Smooth muscle cell (in vitro differentiated cells): ENCODE measurements around the gene MIEF2. TPM values are rescaled to one million over a fixed set of nuclear protein-coding genes. Genes with fewer than 3 reads are reported as not detected.

Experiments used
- DNase-seq: peaks from one replicate; lab custom pipeline; 2025; ENCODE audit not compliant: unreplicated experiment; lab: John Stamatoyannopoulos, UW
- H2AFZ ChIP-seq: fragments of 200-600 bp; sonication (generic); 2 replicates; pipeline ENCODE4 v1.6.0; 2016; ENCODE audit warnings: antibody characterized with exemption, low read depth, mild to moderate bottlenecking
- H3F3A ChIP-seq: fragments of 200-600 bp; sonication (generic); 2 replicates; pipeline ENCODE4 v1.6.0; 2017; ENCODE audit warnings: antibody characterized with exemption, low read depth
- H3K27ac ChIP-seq: fragments of 200-600 bp; sonication (generic); 2 replicates; pipeline ENCODE4 v1.5.1; 2016; ENCODE audit warnings: low read depth, mild to moderate bottlenecking
- H3K27me3 ChIP-seq: fragments of 200-600 bp; sonication (generic); 2 replicates; pipeline ENCODE4 v1.6.1; 2016; ENCODE audit warnings: low read depth, mild to moderate bottlenecking
- H3K36me3 ChIP-seq: fragments of 200-600 bp; sonication (generic); 2 replicates; pipeline ENCODE4 v1.5.1; 2016; ENCODE audit warnings: low read depth
- H3K4me1 ChIP-seq: fragments of 200-600 bp; sonication (generic); 2 replicates; pipeline ENCODE4 v1.5.1; 2016; ENCODE audit warnings: low read depth
- H3K4me2 ChIP-seq: fragments of 200-600 bp; sonication (generic); 2 replicates; pipeline ENCODE4 v1.6.0; 2016; ENCODE audit warnings: mild to moderate bottlenecking
- H3K4me3 ChIP-seq: fragments of 200-600 bp; sonication (generic); 2 replicates; pipeline ENCODE4 v1.5.1; 2016; ENCODE audit warnings: mild to moderate bottlenecking
- H3K79me2 ChIP-seq: fragments of 200-600 bp; sonication (generic); 2 replicates; pipeline ENCODE4 v1.6.0; 2016; ENCODE audit warnings: low read depth, mild to moderate bottlenecking
- H3K9ac ChIP-seq: fragments of 200-600 bp; sonication (generic); 2 replicates; pipeline ENCODE4 v1.6.0; 2016; ENCODE audit warnings: low read depth
- H3K9me3 ChIP-seq: fragments of 200-600 bp; sonication (generic); replicated peaks from 2 replicates; pipeline ENCODE4 v1.5.1; 2016; ENCODE audit warnings: low read depth
- H4K20me1 ChIP-seq: fragments of 200-600 bp; sonication (generic); 2 replicates; pipeline ENCODE4 v1.6.0; 2016; ENCODE audit warnings: low read depth
- WGBS: methylation state at CpG from one replicate; pipeline ENCODE4 v1.1.7; 2016; ENCODE audit warnings: low lambda C conversion rate; 5-methylcytosine and 5-hydroxymethylcytosine counted together
- polyA plus RNA-seq: library from polyadenylated mRNA; unstranded; fragments of >200 nt; fragmentation: Nextera tagmentation; extraction: Ambion mirVana; gene quantifications from 2 replicates; pipeline ENCODE4 v1.2.1, GENCODE V29; 2016
- total RNA-seq: library from RNA; depleted of rRNA; stranded (reverse); fragments of >200 nt; gene quantifications from 2 replicates; pipeline ENCODE4 v1.2.3, GENCODE V29; 2014
- TF ChIP-seq, protein P1 (sequence below): fragments of 200-600 bp; sonication (generic); IDR thresholded peaks from 2 replicates; pipeline ENCODE4 v1.5.1; 2017; ENCODE audit warnings: borderline replicate concordance, mild to moderate bottlenecking, antibody characterized with exemption; ENCODE audit not compliant: insufficient read depth, poor library complexity, severe bottlenecking

The MIEF2 gene
- total and polyA plus RNA-seq, 2 experiments from 2014 or later: 10.4 to 13.5 TPM

GRCh38 chr17:18270046-18270931 is 9.8 kb downstream of the MIEF2 start:
- Histone ChIP-seq H3K4me2 (no peak overlapping the region), H3K4me1 (peaks cover 13% of the 10 kb centered on the region), H3K4me3 (no peak overlapping the region), H3F3A (peaks cover 26% of the 10 kb centered on the region), H3K9me3 (no peaks in the 10 kb centered on the region), H3K36me3 (no peaks in the 10 kb centered on the region), H4K20me1 (no peaks in the 10 kb centered on the region), H3K27me3 (no peaks in the 10 kb centered on the region), H3K9ac (no peak overlapping the region), H3K27ac (no peak overlapping the region), H2AFZ (no peak overlapping the region), H3K79me2 (no peaks in the 10 kb centered on the region)
- TF ChIP-seq, protein P1, sequence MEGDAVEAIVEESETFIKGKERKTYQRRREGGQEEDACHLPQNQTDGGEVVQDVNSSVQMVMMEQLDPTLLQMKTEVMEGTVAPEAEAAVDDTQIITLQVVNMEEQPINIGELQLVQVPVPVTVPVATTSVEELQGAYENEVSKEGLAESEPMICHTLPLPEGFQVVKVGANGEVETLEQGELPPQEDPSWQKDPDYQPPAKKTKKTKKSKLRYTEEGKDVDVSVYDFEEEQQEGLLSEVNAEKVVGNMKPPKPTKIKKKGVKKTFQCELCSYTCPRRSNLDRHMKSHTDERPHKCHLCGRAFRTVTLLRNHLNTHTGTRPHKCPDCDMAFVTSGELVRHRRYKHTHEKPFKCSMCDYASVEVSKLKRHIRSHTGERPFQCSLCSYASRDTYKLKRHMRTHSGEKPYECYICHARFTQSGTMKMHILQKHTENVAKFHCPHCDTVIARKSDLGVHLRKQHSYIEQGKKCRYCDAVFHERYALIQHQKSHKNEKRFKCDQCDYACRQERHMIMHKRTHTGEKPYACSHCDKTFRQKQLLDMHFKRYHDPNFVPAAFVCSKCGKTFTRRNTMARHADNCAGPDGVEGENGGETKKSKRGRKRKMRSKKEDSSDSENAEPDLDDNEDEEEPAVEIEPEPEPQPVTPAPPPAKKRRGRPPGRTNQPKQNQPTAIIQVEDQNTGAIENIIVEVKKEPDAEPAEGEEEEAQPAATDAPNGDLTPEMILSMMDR: no peak
- DNase-seq: no peak
- 93% methylated on average over 14 of the region's 14 CpGs for WGBS

GRCh38 chr17:18277076-18277475 is 16.6 kb downstream of the MIEF2 start:
- 100% methylated on average over 1 of the region's 1 CpG for WGBS
- TF ChIP-seq, protein P1: no peak
- Histone ChIP-seq H3K36me3 (peaks cover 4% of the 10 kb centered on the region), H3K9ac (no peak overlapping the region), H3K27me3 (no peaks in the 10 kb centered on the region), H3F3A (peaks cover 5% of the 10 kb centered on the region), H3K4me2 (no peak overlapping the region), H3K9me3 (no peaks in the 10 kb centered on the region), H3K79me2 (no peaks in the 10 kb centered on the region), H2AFZ (no peak overlapping the region), H3K4me1 (no peaks in the 10 kb centered on the region), H3K4me3 (no peak overlapping the region), H4K20me1 (peaks cover 9% of the 10 kb centered on the region), H3K27ac (no peak overlapping the region)
- no peak for DNase-seq

- H3K27ac ChIP-seq: peak overlapping the region; percentile 49
- H3K79me2 ChIP-seq: no peaks in the 10 kb centered on the region
- TF ChIP-seq, protein P1: no peak
- DNase-seq: no peak
- peaks cover 3% of the 10 kb centered on the region for H3F3A ChIP-seq
- no peak overlapping the region for H2AFZ ChIP-seq
- H3K36me3 ChIP-seq: peaks cover 4% of the 10 kb centered on the region
- H3K4me3 ChIP-seq: no peak overlapping the region
- no peak overlapping the region for H3K9ac ChIP-seq
- no peaks in the 10 kb centered on the region for H3K4me1 ChIP-seq
- WGBS: 59% methylated on average over 3 of the region's 3 CpGs
- no peaks in the 10 kb centered on the region for H3K27me3 ChIP-seq
- H3K4me2 ChIP-seq: no peak overlapping the region
- H3K9me3 ChIP-seq: no peaks in the 10 kb centered on the region
- H4K20me1 ChIP-seq: peaks cover 9% of the 10 kb centered on the region
These were observed 18.4 kb downstream of the MIEF2 start for GRCh38 chr17:18278867-18279266.
